Effector memory CD4-positive, alpha-beta T cell (primary cell): ENCODE data around the gene ADGRB3.

Experiments used
- DNase-seq, 3 donors: peaks; one replicate each; pipeline ENCODE4 v3.0.0-alpha.2; 2020
- H3K27ac ChIP-seq: 2 replicates; pipeline ENCODE4 v1.7.0; 2013; ENCODE audit warnings: mild to moderate bottlenecking, low read length, moderate library complexity; ENCODE audit not compliant: insufficient read depth, poor library complexity, severe bottlenecking
- H3K27me3 ChIP-seq: replicated peaks from 2 replicates; pipeline ENCODE4 v1.7.0; 2013; ENCODE audit warnings: mild to moderate bottlenecking, low read length; ENCODE audit not compliant: insufficient read depth, control insufficient read depth, poor library complexity, severe bottlenecking
- H3K36me3 ChIP-seq: 2 replicates; pipeline ENCODE4 v1.7.0; 2013; ENCODE audit warnings: mild to moderate bottlenecking, low read length, moderate library complexity; ENCODE audit not compliant: control insufficient read depth, insufficient read depth
- H3K4me1 ChIP-seq: 2 replicates; pipeline ENCODE4 v1.7.0; 2013; ENCODE audit warnings: low read length, mild to moderate bottlenecking; ENCODE audit not compliant: control insufficient read depth, insufficient read depth, poor library complexity, severe bottlenecking
- H3K4me3 ChIP-seq: 2 replicates; pipeline ENCODE4 v1.7.0; 2013; ENCODE audit warnings: low read length, low read depth, mild to moderate bottlenecking; ENCODE audit not compliant: insufficient read depth, poor library complexity, severe bottlenecking
- H3K9me3 ChIP-seq: 2 replicates; pipeline ENCODE4 v1.7.0; 2013; ENCODE audit warnings: mild to moderate bottlenecking, low read length, moderate library complexity; ENCODE audit not compliant: control insufficient read depth

ADGRB3 gene

GRCh38 chr6:69331886-69332285, 696.8 kb downstream of the ADGRB3 start:
- H3K36me3 ChIP-seq, result no peaks in the 10 kb centered on the region
- no peaks in the 10 kb centered on the region for H3K4me1 ChIP-seq
- no peak for DNase-seq
- no peak overlapping the region for H3K27ac ChIP-seq
- H3K9me3 ChIP-seq, result no peaks in the 10 kb centered on the region
- no peaks in the 10 kb centered on the region for H3K27me3 ChIP-seq
- no peak overlapping the region for H3K4me3 ChIP-seq

DNA sequence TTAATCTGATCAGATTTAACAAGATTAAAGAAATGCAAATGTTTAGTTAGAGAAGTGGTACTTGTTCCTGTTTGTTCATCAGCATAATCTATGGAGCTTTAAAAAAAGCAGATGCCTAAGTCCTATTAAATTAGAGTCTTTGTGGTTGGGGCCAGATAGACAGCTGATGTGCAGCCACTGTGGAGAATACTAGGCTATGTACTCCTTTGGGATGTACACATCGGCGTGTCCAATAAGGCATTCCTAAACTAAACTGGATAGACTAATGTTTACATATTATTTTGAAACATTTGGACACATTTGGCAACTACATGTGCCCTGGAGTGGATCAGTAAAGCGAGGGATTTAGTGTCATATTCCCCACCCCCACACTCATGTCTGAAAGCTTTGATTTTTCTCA, 702.2 kb downstream of the ADGRB3 start:
- H3K9me3 ChIP-seq, result no peaks in the 10 kb centered on the region
- no peaks in the 10 kb centered on the region for H3K27me3 ChIP-seq

GRCh38 chr6:69338431-69339162, 703.5 kb downstream of the ADGRB3 start:
- no peaks in the 10 kb centered on the region for H3K36me3 ChIP-seq
- H3K4me3 ChIP-seq, result no peak overlapping the region
- no peak overlapping the region for H3K27ac ChIP-seq
- no peak for DNase-seq
- no peaks in the 10 kb centered on the region for H3K4me1 ChIP-seq
- H3K9me3 ChIP-seq, result no peaks in the 10 kb centered on the region
- H3K27me3 ChIP-seq, result no peaks in the 10 kb centered on the region

More for the DNA sequence above, 702.2 kb downstream of the ADGRB3 start:
- no peak overlapping the region for H3K4me3 ChIP-seq
- H3K36me3 ChIP-seq, result no peaks in the 10 kb centered on the region
- no peak overlapping the region for H3K27ac ChIP-seq
- DNase-seq, result no peak
- no peaks in the 10 kb centered on the region for H3K4me1 ChIP-seq

DNA sequence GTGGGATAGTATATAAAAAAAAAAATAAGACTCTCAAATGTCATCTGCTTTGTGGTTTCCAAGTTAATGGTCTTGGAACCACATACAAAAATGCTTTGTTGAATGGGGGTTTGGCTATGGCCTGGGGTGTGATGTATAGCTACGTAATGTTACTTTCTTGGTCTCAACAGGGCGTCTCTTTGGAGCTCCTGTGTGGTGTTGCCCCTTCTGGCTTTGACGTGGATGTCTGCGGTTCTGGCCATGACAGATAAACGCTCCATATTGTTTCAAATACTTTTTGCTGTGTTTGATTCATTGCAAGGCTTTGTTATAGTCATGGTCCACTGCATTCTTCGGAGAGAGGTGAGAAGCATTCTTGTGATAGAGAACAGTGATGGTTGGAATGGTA, 704.1 kb downstream of the ADGRB3 start:
- H3K36me3 ChIP-seq, result no peaks in the 10 kb centered on the region
- no peak overlapping the region for H3K27ac ChIP-seq
- DNase-seq, result no peak
- no peak overlapping the region for H3K4me3 ChIP-seq
- H3K9me3 ChIP-seq, result no peaks in the 10 kb centered on the region
- H3K27me3 ChIP-seq, result no peaks in the 10 kb centered on the region
- H3K4me1 ChIP-seq, result no peaks in the 10 kb centered on the region

DNA sequence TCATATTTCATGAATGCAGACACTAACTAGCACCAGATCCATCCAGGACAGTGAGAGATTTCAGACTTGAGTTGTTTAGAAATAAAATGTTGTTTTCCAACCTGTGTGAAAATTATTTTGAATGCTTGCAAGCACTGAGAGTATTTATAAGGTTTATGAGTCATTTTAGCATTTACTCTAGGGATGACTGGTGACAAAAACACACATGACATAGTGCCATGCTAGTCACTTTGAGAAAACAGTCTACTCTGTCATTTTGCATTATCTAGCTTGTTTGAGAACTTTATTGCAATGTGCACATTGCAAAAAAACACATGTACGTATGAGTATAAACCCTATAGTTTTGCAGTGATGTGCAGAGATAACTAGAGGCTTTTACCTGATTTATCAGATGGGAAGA, 705.1 kb downstream of the ADGRB3 start:
- Histone ChIP-seq H3K27ac (no peak overlapping the region), H3K27me3 (no peaks in the 10 kb centered on the region), H3K36me3 (no peaks in the 10 kb centered on the region), H3K4me1 (no peaks in the 10 kb centered on the region), H3K9me3 (no peaks in the 10 kb centered on the region), H3K4me3 (no peak overlapping the region)
- DNase-seq, result no peak

- DNase-seq, result no peak
- no peak overlapping the region for H3K4me3 ChIP-seq
- no peaks in the 10 kb centered on the region for H3K36me3 ChIP-seq
Observed at GRCh38 chr6:69343851-69344250, 708.8 kb downstream of the ADGRB3 start.

DNA sequence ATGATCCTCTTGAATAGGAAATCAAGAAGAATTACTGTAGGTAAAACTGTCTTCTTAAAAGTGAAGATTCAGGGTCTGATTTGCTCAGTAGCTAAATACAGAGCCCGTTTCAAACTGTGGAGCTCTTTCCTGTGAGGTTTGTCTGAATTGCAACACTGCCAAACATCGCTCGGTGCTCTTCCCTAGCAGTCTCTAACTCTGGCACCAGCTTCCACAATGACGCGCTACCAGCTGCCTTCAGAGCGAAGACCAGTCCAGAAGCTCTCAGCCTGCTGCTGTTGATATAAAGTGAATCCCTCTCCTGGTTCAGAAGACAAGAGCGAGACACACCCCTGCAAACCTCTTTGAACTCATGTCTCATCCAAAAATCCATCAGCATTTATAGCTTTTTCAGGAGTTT, 714.7 kb downstream of the ADGRB3 start:
- no peaks in the 10 kb centered on the region for H3K27me3 ChIP-seq
- H3K4me3 ChIP-seq, result no peak overlapping the region
- DNase-seq, result no peak
- H3K9me3 ChIP-seq, result no peaks in the 10 kb centered on the region
- H3K27ac ChIP-seq, result no peak overlapping the region
- no peaks in the 10 kb centered on the region for H3K4me1 ChIP-seq
- H3K36me3 ChIP-seq, result no peaks in the 10 kb centered on the region

More at GRCh38 chr6:69343851-69344250, 708.8 kb downstream of the ADGRB3 start:
- Histone ChIP-seq H3K27me3 (no peaks in the 10 kb centered on the region), H3K27ac (no peak overlapping the region), H3K4me1 (no peaks in the 10 kb centered on the region), H3K9me3 (no peaks in the 10 kb centered on the region)

DNA sequence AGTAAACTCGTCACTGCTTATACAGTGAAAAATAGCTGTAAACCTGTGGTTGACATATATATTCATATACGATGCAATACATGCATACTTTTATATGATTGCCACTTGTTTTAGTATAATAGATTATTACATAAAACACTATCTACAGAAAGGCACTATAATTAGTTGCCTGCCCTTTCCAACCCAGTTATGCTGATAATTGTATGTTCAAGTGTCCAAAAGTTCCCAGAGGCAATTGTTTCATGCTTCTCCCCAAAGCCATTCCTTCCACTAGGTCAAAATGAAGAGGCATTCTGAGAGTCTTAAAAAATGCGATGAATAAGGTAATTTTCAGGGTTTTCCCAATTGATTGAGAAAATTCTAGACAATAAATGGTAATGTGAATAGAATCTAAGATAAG, 727.1 kb downstream of the ADGRB3 start:
- Histone ChIP-seq H3K27me3 (no peaks in the 10 kb centered on the region), H3K4me1 (no peaks in the 10 kb centered on the region), H3K9me3 (no peaks in the 10 kb centered on the region), H3K4me3 (no peak overlapping the region), H3K27ac (no peak overlapping the region), H3K36me3 (no peaks in the 10 kb centered on the region)
- no peak for DNase-seq

GRCh38 chr6:69366831-69367230, 731.7 kb downstream of the ADGRB3 start:
- no peak for DNase-seq
- Histone ChIP-seq H3K27me3 (no peaks in the 10 kb centered on the region), H3K4me3 (no peak overlapping the region), H3K36me3 (no peaks in the 10 kb centered on the region), H3K27ac (no peak overlapping the region), H3K4me1 (no peaks in the 10 kb centered on the region), H3K9me3 (no peaks in the 10 kb centered on the region)

DNA sequence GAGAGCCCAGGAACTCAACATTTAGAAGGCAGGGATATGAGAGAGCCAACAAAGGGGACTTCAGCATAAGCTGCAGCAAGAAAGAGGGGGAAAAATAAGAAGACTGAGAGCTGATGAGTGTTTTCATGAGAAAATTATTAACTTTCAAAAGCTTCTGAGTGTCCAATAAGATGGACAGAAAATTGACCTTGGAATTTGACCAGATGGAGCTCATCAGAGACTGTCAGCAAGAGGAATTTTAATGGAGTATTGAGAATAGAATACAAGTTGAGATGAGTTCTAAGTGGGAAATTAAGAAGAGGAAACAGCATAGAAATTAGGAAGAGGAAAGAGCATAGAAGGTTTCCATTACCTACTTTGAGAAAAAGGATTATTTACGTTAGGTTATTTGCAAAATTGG, 733.5 kb downstream of the ADGRB3 start:
- no peaks in the 10 kb centered on the region for H3K36me3 ChIP-seq
- no peaks in the 10 kb centered on the region for H3K4me1 ChIP-seq
- H3K27me3 ChIP-seq, result no peaks in the 10 kb centered on the region
- H3K9me3 ChIP-seq, result no peaks in the 10 kb centered on the region
- no peak overlapping the region for H3K27ac ChIP-seq
- no peak for DNase-seq
- H3K4me3 ChIP-seq, result no peak overlapping the region
